K562 (cell line): ENCODE data around the gene FZD10. TPM values are rescaled to one million over a fixed set of nuclear protein-coding genes. Genes with fewer than 3 reads are reported as not detected.

ENCODE experiments used
- ATAC-seq: fragments of 200-7000 bp; cut with Tn5 transposase; 3 replicates; pipeline ENCODE4 v1.9.1; 2020; ENCODE audit warnings: moderate library complexity
- BruUV-seq: library from RNA; stranded (reverse); fragments of 400-500 nt; replicated peaks from 2 replicates; lab custom pipeline; 2021; lab: Mats Ljungman, UMichigan
- CTCF ChIA-PET: fragments of 300-600 bp; formaldehyde crosslinking; extraction: SDS; loops from one replicate; lab custom pipeline; 2021; ENCODE audit warnings: low intra/inter-chr PET ratio; lab: Yijun Ruan, JAX
- POLR2A ChIA-PET: fragments of 300-600, 350-650 bp; sonication (Branson Sonifier 250); formaldehyde crosslinking; extraction: SDS; loops from one replicate; lab custom pipeline; 2021; ENCODE audit warnings: antibody characterized with exemption, inconsistent platforms; lab: Yijun Ruan, JAX
- DNase-seq, 4 experiments: peaks; one replicate each; pipeline versions ENCODE4 v3.0.0 to v3.0.0-alpha.2; 2011 to 2018; ENCODE audit warnings: low spot score in 3 of 4, mixed read lengths in 3 of 4; ENCODE audit errors: extremely low read depth in 1 of 4
- FAIRE-seq: peaks from 2 replicates; lab custom pipeline; 2011; peaks lifted over from hg19 to GRCh38; lab: Jason Lieb, UNC
- H2AFZ ChIP-seq: 2 replicates; pipeline ENCODE4 v1.6.0; 2011; ENCODE audit warnings: low read depth, low read length, control low read depth, inconsistent platforms
- H3K27ac ChIP-seq: fragments of 200-600 bp; 3 replicates; pipeline ENCODE4 v1.8.0; 2011; ENCODE audit warnings: low read depth, mild to moderate bottlenecking, control low read depth, inconsistent platforms, low read length, moderate library complexity, mixed read lengths; ENCODE audit errors: extremely low read depth
- H3K27me3 ChIP-seq, 2 experiments: fragments of 300-600 bp in 1 of 2; 2 replicates in 1 of 2; 3 replicates in 1 of 2; pipeline versions ENCODE4 v1.6.0 to v1.8.0; 2011; ENCODE audit warnings: inconsistent platforms in 2 of 2, low read length in 2 of 2, mild to moderate bottlenecking in 1 of 2, mixed read lengths in 1 of 2, moderate library complexity in 1 of 2; ENCODE audit not compliant: control insufficient read depth in 2 of 2, insufficient read depth in 2 of 2
- H3K36me3 ChIP-seq: fragments of 300-600 bp; 3 replicates; pipeline ENCODE4 v1.8.0; 2011; ENCODE audit warnings: mild to moderate bottlenecking, low read length, inconsistent platforms; ENCODE audit not compliant: control insufficient read depth, insufficient read depth
- H3K4me1 ChIP-seq, 2 experiments: fragments of 200-600 bp in 1 of 2; replicated peaks in 1 of 2; 2 replicates in 1 of 2; 3 replicates in 1 of 2; pipeline versions ENCODE4 v1.5.1 to v1.8.0; 2011; ENCODE audit warnings: inconsistent platforms in 2 of 2, low read length in 2 of 2, mild to moderate bottlenecking in 1 of 2, mixed read lengths in 1 of 2, moderate library complexity in 1 of 2; ENCODE audit not compliant: control insufficient read depth in 2 of 2, insufficient read depth in 2 of 2
- H3K4me2 ChIP-seq: 2 replicates; pipeline ENCODE4 v1.6.1; 2011; ENCODE audit warnings: low read length, control low read depth, inconsistent platforms, mixed read lengths; ENCODE audit not compliant: insufficient read depth
- H3K4me3 ChIP-seq: fragments of 200-600 bp; sonication (generic), shearing (Covaris generic); 2 replicates; pipeline ENCODE4 v1.5.1; 2016; ENCODE audit warnings: control low read depth, inconsistent platforms
- H3K79me2 ChIP-seq: fragments of 200-600 bp; 3 replicates; pipeline ENCODE4 v1.8.0; 2011; ENCODE audit warnings: low read length, inconsistent platforms; ENCODE audit not compliant: control insufficient read depth, insufficient read depth
- H3K9ac ChIP-seq, 2 experiments: 2 replicates each; pipeline versions ENCODE4 v1.6.0 to v1.6.1; 2011; ENCODE audit warnings: low read depth in 2 of 2, low read length in 2 of 2, control low read depth in 1 of 2, inconsistent platforms in 1 of 2, mild to moderate bottlenecking in 1 of 2, mixed read lengths in 1 of 2; ENCODE audit not compliant: insufficient read depth in 1 of 2
- H3K9me1 ChIP-seq: one replicate; pipeline ENCODE4 v1.6.0; 2011; ENCODE audit warnings: inconsistent platforms, mild to moderate bottlenecking, low read length, moderate library complexity; ENCODE audit not compliant: control insufficient read depth, insufficient read depth
- H3K9me3 ChIP-seq: replicated peaks from 2 replicates; pipeline ENCODE4 v1.5.1; 2011; ENCODE audit warnings: low read depth, low read length, inconsistent platforms; ENCODE audit not compliant: control insufficient read depth, insufficient read depth
- H4K20me1 ChIP-seq: replicated peaks from 2 replicates; pipeline ENCODE4 v1.6.1; 2011; ENCODE audit warnings: low read length, inconsistent platforms, mixed read lengths; ENCODE audit not compliant: control insufficient read depth, insufficient read depth
- EWSR1 ChIP-seq: fragments of 450-650 bp; IDR thresholded peaks from 2 replicates; pipeline ENCODE4 v1.6.1; 2018; ENCODE audit warnings: borderline replicate concordance, mild to moderate bottlenecking, low read depth, moderate library complexity; ENCODE audit not compliant: partially characterized antibody
- HMGN3 ChIP-seq: IDR thresholded peaks from 2 replicates; pipeline ENCODE4 v1.6.1; 2011; ENCODE audit warnings: borderline replicate concordance, low read depth, mild to moderate bottlenecking, mixed read lengths, low read length; ENCODE audit not compliant: insufficient read length; ENCODE audit errors: extremely low read depth
- SIN3B ChIP-seq: fragments of 450-650 bp; IDR thresholded peaks from 2 replicates; pipeline ENCODE4 v1.6.1; 2017; ENCODE audit warnings: low read depth, mild to moderate bottlenecking, moderate library complexity
- ZEB2 ChIP-seq: fragments of 450-650 bp; IDR thresholded peaks from 2 replicates; pipeline ENCODE4 v1.6.1; 2016
- ZNF449 ChIP-seq: fragments of 250-450 bp; sonication (Bioruptor Pico); IDR thresholded peaks from 2 replicates; pipeline ENCODE4 v1.8.0; 2022; ENCODE audit warnings: moderate library complexity, mild to moderate bottlenecking, inconsistent platforms
- ZNF584 ChIP-seq: fragments of 200-800 bp; sonication (Bioruptor generic); IDR thresholded peaks from 2 replicates; pipeline ENCODE4 v1.6.1; 2016; ENCODE audit warnings: low read depth, mild to moderate bottlenecking, missing genetic modification characterization, missing compliant biosample characterization
- WGBS: fragments of 100-300 bp; shearing (Covaris generic); methylation state at CpG from one replicate; pipeline ENCODE4 v1.1.6; 2016; ENCODE audit warnings: low coverage, mixed read lengths; ENCODE audit not compliant: insufficient coverage; ENCODE audit errors: missing lambda C conversion rate; 5-methylcytosine and 5-hydroxymethylcytosine counted together
- in situ Hi-C: fragments of 300-500 bp; cut with MboI; formaldehyde crosslinking; loops from 4 replicates; pipeline ENCODE4 v1.15.0; 2018; ENCODE audit warnings: inconsistent platforms, mixed read lengths
- intact Hi-C: fragments of 100-400 bp; cut with micrococcal nuclease; formaldehyde crosslinking; loops from 2 replicates; pipeline ENCODE4 v1.14.2; 2022
- polyA plus RNA-seq, 8 experiments: library from polyadenylated mRNA; depleted of rRNA in 4 of 8; stranded (reverse) in 5 of 8; unstranded in 3 of 8; fragments of >200 nt; fragmentation: Nextera tagmentation in 2 of 8; fragmentation: Illumina TruSeq in 1 of 8; extraction: Ambion mirVana in 2 of 8; extraction: Trizol in 1 of 8; gene quantifications; 2 replicates each; pipeline versions ENCODE4 v1.2.1 to v1.2.3, GENCODE V29; 2011 to 2014; ENCODE audit warnings: inconsistent platforms in 1 of 8, missing spikeins in 1 of 8
- total RNA-seq, 7 experiments: library from RNA; depleted of rRNA in 6 of 7; stranded (reverse); fragments of >200 nt in 6 of 7; fragmentation: Illumina TruSeq in 2 of 7; extraction: Trizol in 2 of 7; gene quantifications; 2 replicates each; pipeline versions ENCODE4 v1.2.1 to v1.2.3, GENCODE V29; 2011 to 2021; ENCODE audit warnings: low replicate concordance in 1 of 7
- TF ChIP-seq, protein P1 (sequence below): fragments of 150-350 bp; conservative IDR thresholded peaks from 2 replicates; pipeline ENCODE4 v1.6.1; 2014; ENCODE audit warnings: low read length
- TF ChIP-seq, protein P2 (sequence below): fragments of 250-450 bp; sonication (Bioruptor Pico); IDR thresholded peaks from 2 replicates; pipeline ENCODE4 v1.5.0; 2022; ENCODE audit warnings: mild to moderate bottlenecking
- TF ChIP-seq, protein P3 (sequence below): fragments of 450-650 bp; IDR thresholded peaks from 2 replicates; pipeline ENCODE4 v1.6.1; 2018; ENCODE audit not compliant: partially characterized antibody

FZD10 gene
- total and polyA plus RNA-seq, 9 of the 15 experiments (the other 6 are each of a cell fraction or from before 2014, with no cell fraction given), result not detected

- Histone ChIP-seq H3K79me2 (no peaks in the 10 kb centered on the region), H3K4me3 (no peak overlapping the region), H3K9ac (no peak overlapping the region), H3K27ac (no peak overlapping the region), H3K9me1 (no peaks in the 10 kb centered on the region), H4K20me1 (no peaks in the 10 kb centered on the region), H2AFZ (no peak overlapping the region), H3K36me3 (no peaks in the 10 kb centered on the region), H3K27me3 (peaks cover 3 to 52% of the 10 kb centered on the region in 2 experiments; a peak in 4 of 5 replicates), H3K9me3 (no peaks in the 10 kb centered on the region), H3K4me1 (no peaks in the 10 kb centered on the region), H3K4me2 (no peak overlapping the region)
- in situ Hi-C loops (no loop called here), intact Hi-C loops (no loop called here)
- DNase-seq (no peak), FAIRE-seq (no peak), ATAC-seq (no peak)
- 1% methylated on average over 8 of the region's 8 CpGs for WGBS
- CTCF ChIA-PET, result no interaction called here
- POLR2A ChIA-PET, result interaction anchor here (1.2 kb wide), 1 partner anchor 313 kb away, joined by 5 read pairs; no protein-coding TSS in a partner anchor
- BruUV-seq, result no TSS peak
- TF ChIP-seq, protein P1, sequence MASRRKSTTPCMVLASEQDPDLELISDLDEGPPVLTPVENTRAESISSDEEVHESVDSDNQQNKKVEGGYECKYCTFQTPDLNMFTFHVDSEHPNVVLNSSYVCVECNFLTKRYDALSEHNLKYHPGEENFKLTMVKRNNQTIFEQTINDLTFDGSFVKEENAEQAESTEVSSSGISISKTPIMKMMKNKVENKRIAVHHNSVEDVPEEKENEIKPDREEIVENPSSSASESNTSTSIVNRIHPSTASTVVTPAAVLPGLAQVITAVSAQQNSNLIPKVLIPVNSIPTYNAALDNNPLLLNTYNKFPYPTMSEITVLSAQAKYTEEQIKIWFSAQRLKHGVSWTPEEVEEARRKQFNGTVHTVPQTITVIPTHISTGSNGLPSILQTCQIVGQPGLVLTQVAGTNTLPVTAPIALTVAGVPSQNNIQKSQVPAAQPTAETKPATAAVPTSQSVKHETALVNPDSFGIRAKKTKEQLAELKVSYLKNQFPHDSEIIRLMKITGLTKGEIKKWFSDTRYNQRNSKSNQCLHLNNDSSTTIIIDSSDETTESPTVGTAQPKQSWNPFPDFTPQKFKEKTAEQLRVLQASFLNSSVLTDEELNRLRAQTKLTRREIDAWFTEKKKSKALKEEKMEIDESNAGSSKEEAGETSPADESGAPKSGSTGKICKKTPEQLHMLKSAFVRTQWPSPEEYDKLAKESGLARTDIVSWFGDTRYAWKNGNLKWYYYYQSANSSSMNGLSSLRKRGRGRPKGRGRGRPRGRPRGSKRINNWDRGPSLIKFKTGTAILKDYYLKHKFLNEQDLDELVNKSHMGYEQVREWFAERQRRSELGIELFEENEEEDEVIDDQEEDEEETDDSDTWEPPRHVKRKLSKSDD, result no peak
- TF ChIP-seq, protein P2, sequence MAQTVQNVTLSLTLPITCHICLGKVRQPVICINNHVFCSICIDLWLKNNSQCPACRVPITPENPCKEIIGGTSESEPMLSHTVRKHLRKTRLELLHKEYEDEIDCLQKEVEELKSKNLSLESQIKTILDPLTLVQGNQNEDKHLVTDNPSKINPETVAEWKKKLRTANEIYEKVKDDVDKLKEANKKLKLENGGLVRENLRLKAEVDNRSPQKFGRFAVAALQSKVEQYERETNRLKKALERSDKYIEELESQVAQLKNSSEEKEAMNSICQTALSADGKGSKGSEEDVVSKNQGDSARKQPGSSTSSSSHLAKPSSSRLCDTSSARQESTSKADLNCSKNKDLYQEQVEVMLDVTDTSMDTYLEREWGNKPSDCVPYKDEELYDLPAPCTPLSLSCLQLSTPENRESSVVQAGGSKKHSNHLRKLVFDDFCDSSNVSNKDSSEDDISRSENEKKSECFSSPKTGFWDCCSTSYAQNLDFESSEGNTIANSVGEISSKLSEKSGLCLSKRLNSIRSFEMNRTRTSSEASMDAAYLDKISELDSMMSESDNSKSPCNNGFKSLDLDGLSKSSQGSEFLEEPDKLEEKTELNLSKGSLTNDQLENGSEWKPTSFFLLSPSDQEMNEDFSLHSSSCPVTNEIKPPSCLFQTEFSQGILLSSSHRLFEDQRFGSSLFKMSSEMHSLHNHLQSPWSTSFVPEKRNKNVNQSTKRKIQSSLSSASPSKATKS (CRISPR knock-in tag), result no peak
- no peak for TF ChIP-seq ZNF449 (CRISPR knock-in tag)
- TF ChIP-seq SIN3B, result no peak
- no peak for TF ChIP-seq EWSR1
- no peak for TF ChIP-seq ZEB2
- TF ChIP-seq HMGN3, result no peak
- TF ChIP-seq ZNF584, result no peak
- TF ChIP-seq, protein P3, sequence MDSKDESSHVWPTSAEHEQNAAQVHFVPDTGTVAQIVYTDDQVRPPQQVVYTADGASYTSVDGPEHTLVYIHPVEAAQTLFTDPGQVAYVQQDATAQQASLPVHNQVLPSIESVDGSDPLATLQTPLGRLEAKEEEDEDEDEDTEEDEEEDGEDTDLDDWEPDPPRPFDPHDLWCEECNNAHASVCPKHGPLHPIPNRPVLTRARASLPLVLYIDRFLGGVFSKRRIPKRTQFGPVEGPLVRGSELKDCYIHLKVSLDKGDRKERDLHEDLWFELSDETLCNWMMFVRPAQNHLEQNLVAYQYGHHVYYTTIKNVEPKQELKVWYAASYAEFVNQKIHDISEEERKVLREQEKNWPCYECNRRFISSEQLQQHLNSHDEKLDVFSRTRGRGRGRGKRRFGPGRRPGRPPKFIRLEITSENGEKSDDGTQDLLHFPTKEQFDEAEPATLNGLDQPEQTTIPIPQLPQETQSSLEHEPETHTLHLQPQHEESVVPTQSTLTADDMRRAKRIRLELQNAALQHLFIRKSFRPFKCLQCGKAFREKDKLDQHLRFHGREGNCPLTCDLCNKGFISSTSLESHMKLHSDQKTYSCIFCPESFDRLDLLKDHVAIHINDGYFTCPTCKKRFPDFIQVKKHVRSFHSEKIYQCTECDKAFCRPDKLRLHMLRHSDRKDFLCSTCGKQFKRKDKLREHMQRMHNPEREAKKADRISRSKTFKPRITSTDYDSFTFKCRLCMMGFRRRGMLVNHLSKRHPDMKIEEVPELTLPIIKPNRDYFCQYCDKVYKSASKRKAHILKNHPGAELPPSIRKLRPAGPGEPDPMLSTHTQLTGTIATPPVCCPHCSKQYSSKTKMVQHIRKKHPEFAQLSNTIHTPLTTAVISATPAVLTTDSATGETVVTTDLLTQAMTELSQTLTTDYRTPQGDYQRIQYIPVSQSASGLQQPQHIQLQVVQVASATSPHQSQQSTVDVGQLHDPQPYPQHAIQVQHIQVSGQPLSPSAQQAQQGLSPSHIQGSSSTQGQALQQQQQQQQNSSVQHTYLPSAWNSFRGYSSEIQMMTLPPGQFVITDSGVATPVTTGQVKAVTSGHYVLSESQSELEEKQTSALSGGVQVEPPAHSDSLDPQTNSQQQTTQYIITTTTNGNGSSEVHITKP, result no peak
Measured at GRCh38 chr12:130201037-130201436, 38.8 kb downstream of the FZD10 start.
